SKM-1 treated with dmso at 0.1 percent for 144 hours (cell line): ENCODE results near the gene ESR1.

Experiments used
- DNase-seq: peaks from one replicate; lab custom pipeline; 2025; ENCODE audit not compliant: unreplicated experiment; lab: John Stamatoyannopoulos, UW

ESR1 gene

GRCh38 chr6:151807513-151808370, at the start of gene ESR1:
Gene ESR1, plus strand, starts transcription at chr6:151807682. Its CDS starts 231 bp downstream, at chr6:151807913.
- DNase-seq = no peak

- no peak for DNase-seq
Measured at GRCh38 chr6:151760486-151760885, 47.0 kb upstream of the ESR1 start.

GRCh38 chr6:151761851-151762250, 45.6 kb upstream of the ESR1 start:
- no peak for DNase-seq

- DNase-seq = no peak
Measured at GRCh38 chr6:151762817-151763216, 44.7 kb upstream of the ESR1 start.

GRCh38 chr6:151763303-151763702, 44.2 kb upstream of the ESR1 start:
- DNase-seq = no peak

- DNase-seq = peak; percentile 60
Measured at GRCh38 chr6:151763938-151764680, 43.4 kb upstream of the ESR1 start.

- peak; percentile 62 for DNase-seq
Measured at GRCh38 chr6:151765444-151765886, 42.0 kb upstream of the ESR1 start.

- no peak for DNase-seq
Measured at GRCh38 chr6:151772446-151772845, 35.0 kb upstream of the ESR1 start.

GRCh38 chr6:151773382-151773781, 34.1 kb upstream of the ESR1 start:
- DNase-seq = no peak

- no peak for DNase-seq
Measured at GRCh38 chr6:151782560-151782959, 24.9 kb upstream of the ESR1 start.

- no peak for DNase-seq
Measured at GRCh38 chr6:151783692-151784091, 23.8 kb upstream of the ESR1 start.

GRCh38 chr6:151784441-151785214, 22.9 kb upstream of the ESR1 start:
- no peak for DNase-seq

- DNase-seq = no peak
Measured at GRCh38 chr6:151796842-151797530, 10.5 kb upstream of the ESR1 start.

- DNase-seq = no peak
Measured at GRCh38 chr6:151803743-151804142, 3.7 kb upstream of the ESR1 start.

GRCh38 chr6:151804585-151805285, 2.7 kb upstream of the ESR1 start:
- DNase-seq = no peak

GRCh38 chr6:151805286-151805840, 2.1 kb upstream of the ESR1 start:
- no peak for DNase-seq

- DNase-seq = peak; percentile 42
Measured at GRCh38 chr6:151806757-151807512, 547 bp upstream of the ESR1 start.

GRCh38 chr6:151808371-151809241, 1.1 kb downstream of the ESR1 start:
- no peak for DNase-seq
